Endodermal cell (in vitro differentiated cells): ENCODE measurements around the gene EFEMP2. TPM values are rescaled to one million over a fixed set of nuclear protein-coding genes. Genes with fewer than 3 reads are reported as not detected.

ENCODE experiments used
- DNase-seq: peaks from one replicate; pipeline ENCODE4 v3.0.0-alpha.2; 2017
- H3K27ac ChIP-seq: 2 replicates; pipeline ENCODE4 v1.5.1; 2013; ENCODE audit warnings: mild to moderate bottlenecking, low read depth, low read length, moderate library complexity
- H3K27me3 ChIP-seq: 2 replicates; pipeline ENCODE4 v1.6.1; 2013; ENCODE audit warnings: mild to moderate bottlenecking, low read length, moderate library complexity; ENCODE audit not compliant: insufficient read depth, control insufficient read depth, poor library complexity, severe bottlenecking
- H3K36me3 ChIP-seq: 2 replicates; pipeline ENCODE4 v1.7.0; 2013; ENCODE audit warnings: mild to moderate bottlenecking, low read length, moderate library complexity; ENCODE audit not compliant: control insufficient read depth, insufficient read depth
- H3K4me1 ChIP-seq: one replicate; pipeline ENCODE4 v1.7.0; 2013; ENCODE audit warnings: low read length; ENCODE audit not compliant: control insufficient read depth, insufficient read depth
- H3K4me3 ChIP-seq: 2 replicates; pipeline ENCODE4 v1.5.1; 2013; ENCODE audit warnings: mild to moderate bottlenecking, low read length, moderate library complexity
- H3K9ac ChIP-seq: 2 replicates; pipeline ENCODE4 v1.6.1; 2013; ENCODE audit warnings: mild to moderate bottlenecking, low read length, moderate library complexity; ENCODE audit not compliant: poor library complexity, severe bottlenecking; ENCODE audit errors: extremely low read depth
- H3K9me3 ChIP-seq: 2 replicates; pipeline ENCODE4 v1.6.1; 2013; ENCODE audit warnings: mild to moderate bottlenecking, low read length, moderate library complexity; ENCODE audit not compliant: control insufficient read depth
- H3K27ac Mint-ChIP-seq: 2 replicates; pipeline ENCODE4 v1.8.0; 2020; ENCODE audit warnings: mixed read lengths
- H3K27me3 Mint-ChIP-seq: 2 replicates; pipeline ENCODE4 v1.8.0; 2021; ENCODE audit warnings: mild to moderate bottlenecking, mixed read lengths; ENCODE audit not compliant: insufficient read depth
- H3K36me3 Mint-ChIP-seq: 2 replicates; pipeline ENCODE4 v1.8.0; 2020; ENCODE audit warnings: low read depth, mixed read lengths
- H3K4me1 Mint-ChIP-seq: 2 replicates; pipeline ENCODE4 v1.8.0; 2020; ENCODE audit warnings: mixed read lengths
- H3K4me3 Mint-ChIP-seq: 2 replicates; pipeline ENCODE4 v1.8.0; 2020; ENCODE audit warnings: mild to moderate bottlenecking, moderate library complexity, mixed read lengths
- H3K9me3 Mint-ChIP-seq: 2 replicates; pipeline ENCODE4 v1.8.0; 2020; ENCODE audit warnings: mild to moderate bottlenecking, mixed read lengths
- WGBS, 2 experiments: methylation state at CpG; one replicate each; pipeline versions ENCODE4 v1.1.5 to v1.1.7; 2013; ENCODE audit warnings: missing lambda C conversion rate in 2 of 2, mixed read lengths in 1 of 2; ENCODE audit not compliant: insufficient coverage in 1 of 2, insufficient read length in 1 of 2; 5-methylcytosine and 5-hydroxymethylcytosine counted together
- total RNA-seq, 2 donors: library from RNA; stranded (reverse); fragmentation: NEBNext Ultra II Directional in 1 of 2; extraction: Animal tissue kit (Norgen Biotek cat#: 25700) in 1 of 2; gene quantifications; 2 replicates in 1 of 2; 3 replicates in 1 of 2; pipeline ENCODE4 v1.2.1, GENCODE V29; 2021
- TF ChIP-seq, protein P1 (sequence below): fragments of 200-600 bp; sonication (generic); conservative IDR thresholded peaks from 2 replicates; pipeline ENCODE4 v1.5.0; 2021; ENCODE audit warnings: antibody characterized with exemption, mild to moderate bottlenecking

Gene EFEMP2
- total RNA-seq, 2 donors from 2014 or later, result 84.5 to 99.6 TPM

DNA sequence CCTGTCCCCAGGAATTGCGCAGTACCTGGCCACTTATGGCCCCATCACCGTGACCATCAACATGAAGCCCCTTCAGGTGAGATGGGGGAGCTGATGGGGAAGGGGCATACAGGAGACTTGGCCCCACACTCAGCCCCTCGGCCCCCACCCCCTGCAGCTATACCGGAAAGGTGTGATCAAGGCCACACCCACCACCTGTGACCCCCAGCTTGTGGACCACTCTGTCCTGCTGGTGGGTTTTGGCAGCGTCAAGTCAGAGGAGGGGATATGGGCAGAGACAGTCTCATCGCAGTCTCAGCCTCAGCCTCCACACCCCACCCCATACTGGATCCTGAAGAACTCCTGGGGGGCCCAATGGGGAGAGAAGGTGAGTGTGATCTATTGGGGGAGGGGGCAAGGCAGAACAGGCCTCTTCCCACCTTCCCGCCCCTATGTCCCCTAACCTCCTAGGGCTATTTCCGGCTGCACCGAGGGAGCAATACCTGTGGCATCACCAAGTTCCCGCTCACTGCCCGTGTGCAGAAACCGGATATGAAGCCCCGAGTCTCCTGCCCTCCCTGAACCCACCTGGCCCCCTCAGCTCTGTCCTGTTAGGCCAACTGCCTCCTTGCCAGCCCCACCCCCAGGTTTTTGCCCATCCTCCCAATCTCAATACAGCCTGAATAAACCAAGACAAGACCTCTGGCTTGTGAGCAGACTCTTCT is 10.6 kb upstream of the EFEMP2 start:
- Mint-ChIP-seq H3K36me3 (peaks cover 44% of the 10 kb centered on the region), H3K27me3 (peaks cover 2% of the 10 kb centered on the region), H3K9me3 (no peaks in the 10 kb centered on the region), H3K4me1 (peaks cover 15% of the 10 kb centered on the region), H3K4me3 (no peak overlapping the region), H3K27ac (no peak overlapping the region)
- H3K4me1 ChIP-seq, result no peaks in the 10 kb centered on the region
- TF ChIP-seq, protein P1, sequence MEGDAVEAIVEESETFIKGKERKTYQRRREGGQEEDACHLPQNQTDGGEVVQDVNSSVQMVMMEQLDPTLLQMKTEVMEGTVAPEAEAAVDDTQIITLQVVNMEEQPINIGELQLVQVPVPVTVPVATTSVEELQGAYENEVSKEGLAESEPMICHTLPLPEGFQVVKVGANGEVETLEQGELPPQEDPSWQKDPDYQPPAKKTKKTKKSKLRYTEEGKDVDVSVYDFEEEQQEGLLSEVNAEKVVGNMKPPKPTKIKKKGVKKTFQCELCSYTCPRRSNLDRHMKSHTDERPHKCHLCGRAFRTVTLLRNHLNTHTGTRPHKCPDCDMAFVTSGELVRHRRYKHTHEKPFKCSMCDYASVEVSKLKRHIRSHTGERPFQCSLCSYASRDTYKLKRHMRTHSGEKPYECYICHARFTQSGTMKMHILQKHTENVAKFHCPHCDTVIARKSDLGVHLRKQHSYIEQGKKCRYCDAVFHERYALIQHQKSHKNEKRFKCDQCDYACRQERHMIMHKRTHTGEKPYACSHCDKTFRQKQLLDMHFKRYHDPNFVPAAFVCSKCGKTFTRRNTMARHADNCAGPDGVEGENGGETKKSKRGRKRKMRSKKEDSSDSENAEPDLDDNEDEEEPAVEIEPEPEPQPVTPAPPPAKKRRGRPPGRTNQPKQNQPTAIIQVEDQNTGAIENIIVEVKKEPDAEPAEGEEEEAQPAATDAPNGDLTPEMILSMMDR, result no peak
- no peak overlapping the region for H3K27ac ChIP-seq
- no peaks in the 10 kb centered on the region for H3K9me3 ChIP-seq
- H3K27me3 ChIP-seq, result no peaks in the 10 kb centered on the region
- no peak overlapping the region for H3K9ac ChIP-seq
- no peak for DNase-seq
- WGBS, 2 experiments, result 95 to 100% methylated on average over 8 to 13 of the region's 13 CpGs
- H3K36me3 ChIP-seq, result peaks cover 39% of the 10 kb centered on the region
- H3K4me3 ChIP-seq, result no peak overlapping the region

DNA sequence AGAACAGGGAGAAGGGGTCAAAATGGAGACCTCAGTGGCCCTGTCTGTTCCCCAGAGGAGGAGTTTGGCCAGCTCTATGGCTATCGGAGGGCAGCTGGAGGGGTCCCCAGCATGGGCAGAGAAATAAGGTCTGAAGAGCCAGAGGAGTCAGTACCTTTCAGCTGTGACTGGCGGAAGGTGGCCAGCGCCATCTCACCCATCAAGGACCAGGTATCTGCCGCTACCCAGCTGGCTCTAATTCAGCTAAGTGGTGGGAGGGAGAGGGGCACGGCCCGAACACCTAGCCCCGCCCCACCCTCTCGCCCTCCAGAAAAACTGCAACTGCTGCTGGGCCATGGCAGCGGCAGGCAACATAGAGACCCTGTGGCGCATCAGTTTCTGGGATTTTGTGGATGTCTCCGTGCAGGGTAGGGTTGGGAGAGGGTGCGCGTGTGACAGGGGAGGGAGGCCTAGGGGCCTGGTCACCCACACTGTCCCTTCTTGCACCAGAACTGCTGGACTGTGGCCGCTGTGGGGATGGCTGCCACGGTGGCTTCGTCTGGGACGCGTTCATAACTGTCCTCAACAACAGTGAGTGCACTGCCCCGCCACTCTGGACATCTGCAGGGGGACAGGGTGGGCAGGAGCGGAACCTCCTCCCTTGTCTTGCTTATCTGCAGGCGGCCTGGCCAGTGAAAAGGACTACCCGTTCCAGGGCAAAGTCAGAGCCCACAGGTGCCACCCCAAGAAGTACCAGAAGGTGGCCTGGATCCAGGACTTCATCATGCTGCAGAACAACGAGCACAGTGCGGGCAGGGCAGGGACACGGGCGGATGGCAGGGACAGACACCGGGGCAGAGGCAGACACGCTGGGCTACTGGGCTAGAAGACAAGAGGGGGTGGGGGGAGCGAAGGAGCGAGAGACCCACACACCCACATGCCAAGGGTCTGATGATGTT is 9.8 kb upstream of the EFEMP2 start:
- Histone ChIP-seq H3K9me3 (no peaks in the 10 kb centered on the region), H3K36me3 (peaks cover 39% of the 10 kb centered on the region), H3K4me3 (no peak overlapping the region), H3K4me1 (no peaks in the 10 kb centered on the region), H3K27me3 (no peaks in the 10 kb centered on the region), H3K9ac (no peak overlapping the region), H3K27ac (no peak overlapping the region)
- DNase-seq, result no peak
- Mint-ChIP-seq H3K27me3 (peaks cover 5% of the 10 kb centered on the region), H3K4me1 (peaks cover 12% of the 10 kb centered on the region), H3K27ac (no peak overlapping the region), H3K9me3 (no peaks in the 10 kb centered on the region), H3K36me3 (peaks cover 44% of the 10 kb centered on the region), H3K4me3 (no peak overlapping the region)
- TF ChIP-seq, protein P1, result no peak
- 95% methylated on average over 23 to 29 of the region's 30 CpGs for WGBS, 2 experiments

DNA sequence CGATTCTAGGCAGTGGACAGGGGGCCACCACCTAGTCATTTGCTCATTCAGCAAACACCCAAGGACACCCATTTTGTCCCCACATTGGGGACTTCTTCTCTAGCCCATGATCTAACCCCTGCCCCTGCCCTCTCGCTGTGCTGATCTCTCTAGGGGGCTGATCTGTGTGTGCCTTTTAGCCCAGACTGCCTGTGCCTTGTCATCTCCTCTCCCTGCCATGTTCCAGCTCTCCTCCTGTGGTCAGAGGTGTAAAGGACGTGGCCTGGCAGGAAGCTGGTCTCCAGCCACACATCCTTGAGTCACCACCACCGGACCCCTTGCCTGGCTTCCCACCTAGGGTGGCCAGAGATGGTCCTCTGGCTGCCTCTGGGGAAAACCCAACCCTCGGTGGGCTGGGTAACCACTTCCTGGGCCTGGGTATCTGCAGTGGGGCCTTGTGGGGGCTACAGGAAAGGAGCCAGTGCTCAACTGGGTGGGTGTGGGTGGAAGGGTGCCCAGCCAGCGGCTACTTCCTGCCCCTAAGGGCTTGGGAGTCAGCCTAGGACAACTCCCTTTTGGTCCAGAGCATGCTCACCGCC is 8.3 kb upstream of the EFEMP2 start:
- TF ChIP-seq, protein P1, result no peak
- DNase-seq, result no peak
- no peak overlapping the region for H3K9ac ChIP-seq
- H3K36me3 Mint-ChIP-seq, result peaks cover 34% of the 10 kb centered on the region
- H3K4me1 ChIP-seq, result no peaks in the 10 kb centered on the region
- H3K27ac ChIP-seq, result no peak overlapping the region
- no peaks in the 10 kb centered on the region for H3K9me3 Mint-ChIP-seq
- H3K9me3 ChIP-seq, result no peaks in the 10 kb centered on the region
- H3K27me3 ChIP-seq, result no peaks in the 10 kb centered on the region
- H3K4me1 Mint-ChIP-seq, result peaks cover 2% of the 10 kb centered on the region
- H3K27me3 Mint-ChIP-seq, result peaks cover 8% of the 10 kb centered on the region
- no peak overlapping the region for H3K4me3 Mint-ChIP-seq
- H3K4me3 ChIP-seq, result no peak overlapping the region
- peaks cover 35% of the 10 kb centered on the region for H3K36me3 ChIP-seq
- H3K27ac Mint-ChIP-seq, result no peak overlapping the region
- 93 to 98% methylated on average over 4 to 7 of the region's 7 CpGs for WGBS, 2 experiments
